ENCODE measurements around the gene DPYD. TPM values are rescaled to one million over a fixed set of nuclear protein-coding genes. Genes with fewer than 3 reads are reported as not detected.

The DPYD gene
- total RNA-seq, 2 donors from 2014 or later: 9.2 to 17.5 TPM

DNA sequence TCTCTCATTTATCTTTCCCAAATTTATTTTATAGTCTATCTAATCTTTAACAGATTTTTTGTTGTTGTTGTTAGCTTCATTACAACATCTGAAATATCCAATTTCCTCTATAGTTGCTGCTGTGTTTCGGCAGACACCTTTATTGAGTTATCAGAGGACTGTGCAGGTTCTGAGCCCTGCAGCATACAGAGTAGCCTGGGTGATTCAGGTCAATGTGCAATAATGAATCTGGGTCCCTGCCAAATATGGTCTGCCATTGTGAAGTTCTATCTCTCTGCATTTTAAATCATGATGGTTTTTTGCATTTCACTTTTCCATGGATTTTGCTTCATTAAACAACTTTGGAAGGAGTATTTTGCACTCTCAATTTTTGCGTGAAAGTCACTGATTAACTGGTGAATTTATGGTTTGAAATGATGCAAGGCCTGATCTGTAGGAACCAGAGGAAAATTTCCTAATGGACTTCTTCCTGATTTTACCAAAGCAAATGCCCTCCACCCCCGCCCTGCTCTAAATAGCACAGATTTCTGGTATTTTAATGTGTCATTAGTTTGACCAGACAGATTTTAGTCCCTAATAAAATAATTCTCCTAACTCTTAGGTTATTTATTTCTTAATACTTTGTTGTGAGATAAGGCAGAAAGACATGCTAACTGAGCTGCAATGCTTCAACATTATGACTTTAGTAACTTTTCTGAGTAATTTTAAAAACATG, 797.0 kb downstream of the DPYD start:
- Histone ChIP-seq H3K36me3 (ENCODE audit: control insufficient read depth, insufficient read depth, low read length) (no peaks in the 10 kb centered on the region), H3K27me3 (ENCODE audit: control insufficient read depth, insufficient read depth, low read length, poor library complexity, severe bottlenecking) (no peaks in the 10 kb centered on the region), H3K27ac (ENCODE audit: low read depth, low read length) (no peak overlapping the region), H3K9me3 (ENCODE audit: control insufficient read depth, low read length) (no peaks in the 10 kb centered on the region), H3K4me3 (ENCODE audit: low read length) (no peak overlapping the region), H3K4me1 (ENCODE audit: control insufficient read depth, insufficient read depth, low read length) (no peaks in the 10 kb centered on the region), H3K9ac (ENCODE audit: extremely low read depth, low read length, poor library complexity, severe bottlenecking) (no peak overlapping the region)
- TF ChIP-seq, protein P1, sequence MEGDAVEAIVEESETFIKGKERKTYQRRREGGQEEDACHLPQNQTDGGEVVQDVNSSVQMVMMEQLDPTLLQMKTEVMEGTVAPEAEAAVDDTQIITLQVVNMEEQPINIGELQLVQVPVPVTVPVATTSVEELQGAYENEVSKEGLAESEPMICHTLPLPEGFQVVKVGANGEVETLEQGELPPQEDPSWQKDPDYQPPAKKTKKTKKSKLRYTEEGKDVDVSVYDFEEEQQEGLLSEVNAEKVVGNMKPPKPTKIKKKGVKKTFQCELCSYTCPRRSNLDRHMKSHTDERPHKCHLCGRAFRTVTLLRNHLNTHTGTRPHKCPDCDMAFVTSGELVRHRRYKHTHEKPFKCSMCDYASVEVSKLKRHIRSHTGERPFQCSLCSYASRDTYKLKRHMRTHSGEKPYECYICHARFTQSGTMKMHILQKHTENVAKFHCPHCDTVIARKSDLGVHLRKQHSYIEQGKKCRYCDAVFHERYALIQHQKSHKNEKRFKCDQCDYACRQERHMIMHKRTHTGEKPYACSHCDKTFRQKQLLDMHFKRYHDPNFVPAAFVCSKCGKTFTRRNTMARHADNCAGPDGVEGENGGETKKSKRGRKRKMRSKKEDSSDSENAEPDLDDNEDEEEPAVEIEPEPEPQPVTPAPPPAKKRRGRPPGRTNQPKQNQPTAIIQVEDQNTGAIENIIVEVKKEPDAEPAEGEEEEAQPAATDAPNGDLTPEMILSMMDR (conservative IDR thresholded peaks at IDR 0.05): no peak
- no peaks in the 10 kb centered on the region for H3K27me3 Mint-ChIP-seq (ENCODE audit: insufficient read depth)
- H3K36me3 Mint-ChIP-seq (ENCODE audit: low read depth): no peaks in the 10 kb centered on the region
- no peak overlapping the region for H3K4me3 Mint-ChIP-seq
- peaks cover 9% of the 10 kb centered on the region for H3K4me1 Mint-ChIP-seq
- no peak for DNase-seq
- H3K27ac Mint-ChIP-seq: no peak overlapping the region
- WGBS, 2 experiments (ENCODE audit: insufficient coverage in 1 of 2, insufficient read length in 1 of 2): 93 to 100% methylated on average over 1 to 3 of the region's 3 CpGs
- H3K9me3 Mint-ChIP-seq: no peaks in the 10 kb centered on the region

DNA sequence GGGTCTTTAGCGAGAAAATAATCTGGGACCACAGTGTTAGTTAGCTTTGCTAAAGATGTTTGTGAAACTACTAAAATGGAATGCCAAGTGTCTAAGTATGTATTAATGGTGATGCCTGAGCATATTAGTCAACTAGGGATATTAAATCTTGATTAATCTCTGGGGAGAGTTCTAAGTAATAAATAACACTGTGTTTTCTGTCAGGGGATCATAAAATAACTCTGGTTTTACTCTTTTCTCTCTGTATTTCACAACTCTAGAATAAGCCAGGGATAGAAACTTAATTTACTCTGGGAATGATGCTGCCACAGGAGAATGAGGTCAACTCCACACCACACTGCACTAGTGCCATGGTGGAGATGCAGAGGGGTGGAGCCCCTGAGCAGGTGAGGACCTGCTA, 800.0 kb downstream of the DPYD start:
- TF ChIP-seq, protein P1 (conservative IDR thresholded peaks at IDR 0.05): no peak
- Histone ChIP-seq H3K27ac (ENCODE audit: low read depth, low read length) (no peak overlapping the region), H3K36me3 (ENCODE audit: control insufficient read depth, insufficient read depth, low read length) (no peaks in the 10 kb centered on the region), H3K9ac (ENCODE audit: extremely low read depth, low read length, poor library complexity, severe bottlenecking) (no peak overlapping the region), H3K27me3 (ENCODE audit: control insufficient read depth, insufficient read depth, low read length, poor library complexity, severe bottlenecking) (no peaks in the 10 kb centered on the region), H3K9me3 (ENCODE audit: control insufficient read depth, low read length) (no peaks in the 10 kb centered on the region), H3K4me1 (ENCODE audit: control insufficient read depth, insufficient read depth, low read length) (no peaks in the 10 kb centered on the region), H3K4me3 (ENCODE audit: low read length) (no peak overlapping the region)
- DNase-seq: no peak
- no peaks in the 10 kb centered on the region for H3K9me3 Mint-ChIP-seq
- 96 to 100% methylated on average over 1 of the region's 1 CpG for WGBS, 2 experiments (ENCODE audit: insufficient coverage in 1 of 2, insufficient read length in 1 of 2)
- H3K4me1 Mint-ChIP-seq: peaks cover 9% of the 10 kb centered on the region
- no peak overlapping the region for H3K4me3 Mint-ChIP-seq
- no peak overlapping the region for H3K27ac Mint-ChIP-seq
- H3K36me3 Mint-ChIP-seq (ENCODE audit: low read depth): no peaks in the 10 kb centered on the region
- no peaks in the 10 kb centered on the region for H3K27me3 Mint-ChIP-seq (ENCODE audit: insufficient read depth)

DNA sequence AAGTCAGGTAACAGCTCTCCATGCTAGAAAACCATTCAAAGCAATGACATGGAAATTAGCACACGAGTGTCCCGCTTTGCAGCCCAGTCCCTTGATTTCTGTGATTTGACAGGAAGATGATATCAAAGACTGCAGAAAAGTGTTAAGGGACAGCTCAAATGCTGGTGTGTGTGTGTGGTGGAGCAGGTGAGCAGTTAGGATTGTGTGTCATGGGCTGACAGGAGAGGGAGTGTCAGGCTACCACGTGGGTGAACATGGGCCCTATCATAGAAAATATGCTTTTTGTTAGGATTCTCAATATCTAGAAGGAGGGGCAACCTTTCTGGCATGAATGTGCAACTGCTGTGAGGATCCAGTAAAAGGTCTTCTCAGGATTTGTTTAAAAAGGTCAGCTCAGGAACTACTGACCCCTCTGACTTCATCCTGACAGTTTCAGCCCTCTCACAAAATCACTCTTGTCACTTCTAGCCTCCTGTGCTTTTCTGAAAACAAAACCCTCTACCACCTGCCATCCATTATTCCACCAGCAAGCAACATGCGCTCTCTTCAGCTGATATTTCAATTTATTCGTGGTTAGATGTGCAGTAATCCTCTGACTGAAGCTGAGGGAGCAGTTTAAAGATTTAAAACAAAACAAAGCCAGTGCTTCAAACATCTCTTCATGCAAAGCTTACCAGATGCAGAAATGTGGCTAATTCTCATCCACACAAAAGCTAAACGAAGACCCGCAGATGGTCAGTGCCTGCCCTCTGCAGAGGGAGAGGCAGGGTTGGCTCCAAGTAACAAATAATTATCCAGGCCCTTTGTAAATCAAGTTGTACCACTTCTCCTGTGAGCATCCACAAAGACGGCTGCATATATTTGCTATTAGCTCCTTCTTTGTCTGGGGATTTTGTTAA, 801.3 kb downstream of the DPYD start:
- Mint-ChIP-seq H3K27ac (no peak overlapping the region), H3K4me3 (no peak overlapping the region)
- WGBS, 2 experiments (ENCODE audit: insufficient coverage in 1 of 2, insufficient read length in 1 of 2): 70 to 79% methylated on average over 6 to 8 of the region's 8 CpGs

More for the DNA sequence above, 801.3 kb downstream of the DPYD start:
- Histone ChIP-seq H3K27ac (ENCODE audit: low read depth, low read length) (peak overlapping the region; percentile 86), H3K9ac (ENCODE audit: extremely low read depth, low read length, poor library complexity, severe bottlenecking) (no peak overlapping the region), H3K27me3 (ENCODE audit: control insufficient read depth, insufficient read depth, low read length, poor library complexity, severe bottlenecking) (no peaks in the 10 kb centered on the region), H3K4me1 (ENCODE audit: control insufficient read depth, insufficient read depth, low read length) (no peaks in the 10 kb centered on the region), H3K36me3 (ENCODE audit: control insufficient read depth, insufficient read depth, low read length) (no peaks in the 10 kb centered on the region), H3K9me3 (ENCODE audit: control insufficient read depth, low read length) (no peaks in the 10 kb centered on the region), H3K4me3 (ENCODE audit: low read length) (no peak overlapping the region)
- no peaks in the 10 kb centered on the region for H3K27me3 Mint-ChIP-seq (ENCODE audit: insufficient read depth)
- TF ChIP-seq, protein P1 (conservative IDR thresholded peaks at IDR 0.05): no peak
- no peaks in the 10 kb centered on the region for H3K36me3 Mint-ChIP-seq (ENCODE audit: low read depth)
- DNase-seq: peak; percentile 49
- no peaks in the 10 kb centered on the region for H3K9me3 Mint-ChIP-seq
- H3K4me1 Mint-ChIP-seq: peaks cover 15% of the 10 kb centered on the region

All from endodermal cell (in vitro differentiated cells).